OCI-LY3 (cell line): ENCODE measurements around the gene B3GLCT.

Experiments
- EZH2phosphoT487 ChIP-seq: fragments of 200-600 bp; shearing (Covaris generic); IDR thresholded peaks from 2 replicates; pipeline ENCODE4 v1.6.1; 2018; ENCODE audit warnings: antibody characterized with exemption, mixed run types, low read depth
- TF ChIP-seq, protein P1 (sequence below): fragments of 200-600, 300-600 bp; sonication (generic); IDR thresholded peaks from 2 replicates; pipeline ENCODE4 v1.5.1; 2014; ENCODE audit warnings: antibody characterized with exemption, low read length, low read depth

DNA sequence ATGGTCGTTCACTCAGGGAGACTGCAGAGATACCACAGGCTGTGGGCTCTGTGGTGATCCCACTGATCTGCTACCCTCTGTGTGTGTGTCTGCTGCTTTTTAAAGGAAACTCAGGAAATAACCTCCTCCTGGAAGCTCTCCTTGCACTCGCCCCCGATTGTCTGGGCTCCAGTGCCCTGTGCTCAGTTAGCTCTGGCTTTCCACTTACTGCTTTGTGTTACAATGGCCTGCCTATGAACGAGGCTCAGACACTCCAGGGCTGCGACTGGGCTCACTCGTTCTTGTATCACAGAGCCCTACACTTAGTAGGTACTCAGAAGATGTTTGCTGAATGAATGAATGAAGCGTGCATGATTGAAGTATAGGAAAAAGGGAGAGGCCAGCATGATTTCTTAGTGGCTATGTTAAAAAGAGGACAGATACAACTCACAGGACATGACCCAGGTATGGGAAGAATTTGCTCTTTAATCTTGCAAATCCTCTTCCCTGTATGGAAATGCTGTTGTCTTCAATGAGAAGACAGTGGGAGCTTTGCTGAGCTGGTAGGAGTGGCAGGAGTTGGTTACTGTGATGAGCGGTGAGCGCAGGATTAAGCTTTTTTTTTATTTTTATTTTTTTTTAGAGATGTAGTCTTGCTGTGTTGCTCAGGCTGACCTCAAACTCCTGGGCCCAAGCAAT is 26.4 kb downstream of the B3GLCT start:
- TF ChIP-seq, protein P1, sequence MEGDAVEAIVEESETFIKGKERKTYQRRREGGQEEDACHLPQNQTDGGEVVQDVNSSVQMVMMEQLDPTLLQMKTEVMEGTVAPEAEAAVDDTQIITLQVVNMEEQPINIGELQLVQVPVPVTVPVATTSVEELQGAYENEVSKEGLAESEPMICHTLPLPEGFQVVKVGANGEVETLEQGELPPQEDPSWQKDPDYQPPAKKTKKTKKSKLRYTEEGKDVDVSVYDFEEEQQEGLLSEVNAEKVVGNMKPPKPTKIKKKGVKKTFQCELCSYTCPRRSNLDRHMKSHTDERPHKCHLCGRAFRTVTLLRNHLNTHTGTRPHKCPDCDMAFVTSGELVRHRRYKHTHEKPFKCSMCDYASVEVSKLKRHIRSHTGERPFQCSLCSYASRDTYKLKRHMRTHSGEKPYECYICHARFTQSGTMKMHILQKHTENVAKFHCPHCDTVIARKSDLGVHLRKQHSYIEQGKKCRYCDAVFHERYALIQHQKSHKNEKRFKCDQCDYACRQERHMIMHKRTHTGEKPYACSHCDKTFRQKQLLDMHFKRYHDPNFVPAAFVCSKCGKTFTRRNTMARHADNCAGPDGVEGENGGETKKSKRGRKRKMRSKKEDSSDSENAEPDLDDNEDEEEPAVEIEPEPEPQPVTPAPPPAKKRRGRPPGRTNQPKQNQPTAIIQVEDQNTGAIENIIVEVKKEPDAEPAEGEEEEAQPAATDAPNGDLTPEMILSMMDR, result no peak
- TF ChIP-seq EZH2phosphoT487, result no peak
